Psoas muscle (tissue), 8 donors: Measurements from ENCODE around the gene MDFIC2. TPM values are rescaled to one million over a fixed set of nuclear protein-coding genes. Genes with fewer than 3 reads are reported as not detected.

ENCODE experiments used
- ATAC-seq, 4 donors: fragments of 200-7000 bp; cut with Tn5 transposase; one replicate each; pipeline ENCODE4 v1.9.1; 2020; ENCODE audit warnings: moderate library complexity in 3 of 4, mild to moderate bottlenecking in 2 of 4
- DNase-seq, 2 donors: peaks; one replicate each; pipeline ENCODE4 v3.0.0-alpha.2; 2020
- H3K27ac ChIP-seq: fragments of 200-600 bp; one replicate; pipeline ENCODE4 v1.8.0; 2022
- H3K27me3 ChIP-seq, 3 donors: fragments of 200-600 bp in 1 of 3; one replicate each; pipeline versions ENCODE4 v1.6.1 to v1.8.0; 2013 to 2022; ENCODE audit warnings: low read length in 2 of 3, mild to moderate bottlenecking in 2 of 3, moderate library complexity in 1 of 3; ENCODE audit not compliant: insufficient read depth in 3 of 3
- H3K36me3 ChIP-seq, 2 donors: fragments of 200-600 bp in 1 of 2; one replicate each; pipeline versions ENCODE4 v1.6.1 to v1.8.0; 2013 to 2022; ENCODE audit warnings: low read depth in 1 of 2, mild to moderate bottlenecking in 1 of 2, moderate library complexity in 1 of 2; ENCODE audit not compliant: insufficient read depth in 1 of 2
- H3K4me1 ChIP-seq: fragments of 200-600 bp; one replicate; pipeline ENCODE4 v1.8.0; 2022
- H3K4me3 ChIP-seq: fragments of 200-600 bp; one replicate; pipeline ENCODE4 v1.8.0; 2022; ENCODE audit warnings: mild to moderate bottlenecking
- H3K9me3 ChIP-seq: fragments of 200-600 bp; one replicate; pipeline ENCODE4 v1.8.0; 2022
- WGBS, 3 donors: extraction: QIAGEN DNeasy Blood & Tissue Kit; methylation state at CpG; one replicate each; pipeline versions ENCODE4 v1.1.6 to v1.1.7; 2013; 5-methylcytosine and 5-hydroxymethylcytosine counted together
- intact Hi-C, 2 donors: fragments of 100-400 bp; cut with DNase I; formaldehyde crosslinking; loops; one replicate each; pipeline versions ENCODE4 v1.11.0 to v1.14.2; 2022
- polyA plus RNA-seq, 3 donors: library from polyadenylated mRNA; stranded (reverse); fragments of 200-250 nt; gene quantifications; one replicate each; pipeline ENCODE4 v1.2.3, GENCODE V29; 2013
- total RNA-seq, 4 donors: library from RNA; stranded (reverse); fragmentation: NEBNext Ultra II Directional in 2 of 4; extraction: Animal tissue kit (Norgen Biotek cat#: 25700) in 2 of 4; gene quantifications; one replicate each; pipeline versions ENCODE4 v1.2.1 to v1.2.4, GENCODE V29; 2021 to 2023
- TF ChIP-seq, protein P1 (sequence below): fragments of 200-600 bp; IDR thresholded peaks from one replicate; pipeline ENCODE4 v1.8.0; 2022; ENCODE audit warnings: antibody characterized with exemption
- donor health status: healthy with polysubstance abuse.
- donor health status: DM: no; HTN: no; CAD: no; lungs with moderate emphysema.
- donor health status: Bipolar disorder and iron deficiency.
- donor health status: healthy.
- donor health status: DM: yes; HTN: yes; CAD: no.
- donor health status: DM: no; HTN: no; CAD: no.
- donor health status: DM: no; HTN: no; CAD: no.
- donor health status: DM: yes; HTN: yes; CAD: no.

MDFIC2 gene
- total and polyA plus RNA-seq, 7 donors: not detected

DNA sequence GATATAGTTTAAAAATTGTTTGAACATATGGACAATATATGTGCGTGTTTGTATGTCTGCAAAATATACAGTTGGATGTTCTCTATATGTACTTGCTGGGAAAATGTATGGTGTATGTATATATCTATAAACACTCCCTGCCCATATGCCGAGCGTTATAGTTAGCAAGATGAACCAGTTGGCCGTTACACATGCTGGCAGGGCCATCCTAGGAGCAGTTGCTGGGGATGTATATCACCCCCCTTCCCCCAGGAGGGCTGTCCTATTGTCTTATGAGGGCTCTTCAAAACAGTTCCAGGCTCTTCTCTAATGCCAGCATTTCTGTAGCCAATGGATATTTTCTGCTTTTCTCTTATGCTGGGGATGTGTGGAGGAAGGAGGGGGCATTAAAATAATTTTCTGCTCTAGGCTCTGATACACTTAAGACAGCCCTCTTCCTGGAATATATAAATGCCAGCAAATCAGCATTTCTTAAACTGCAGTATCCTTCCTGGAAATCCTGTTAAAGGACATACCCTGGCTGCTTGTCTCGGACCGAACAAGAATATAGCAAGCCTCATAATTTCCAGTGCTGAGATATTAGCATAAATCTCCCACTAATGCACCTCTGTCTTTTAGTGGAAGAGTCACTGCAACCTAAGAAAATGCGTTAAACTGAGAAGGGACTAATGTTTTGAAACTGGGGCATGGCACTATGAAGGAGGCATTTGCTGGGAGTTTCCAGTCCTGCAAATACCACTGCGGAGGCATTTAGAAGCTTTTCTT is 134.4 kb downstream of the MDFIC2 start:
- WGBS, 3 donors: 43 to 57% (median 53%) methylated on average over 8 of the region's 8 CpGs
- no peaks in the 10 kb centered on the region for H3K9me3 ChIP-seq
- H3K4me3 ChIP-seq: no peak overlapping the region
- no peak for ATAC-seq
- TF ChIP-seq, protein P1, sequence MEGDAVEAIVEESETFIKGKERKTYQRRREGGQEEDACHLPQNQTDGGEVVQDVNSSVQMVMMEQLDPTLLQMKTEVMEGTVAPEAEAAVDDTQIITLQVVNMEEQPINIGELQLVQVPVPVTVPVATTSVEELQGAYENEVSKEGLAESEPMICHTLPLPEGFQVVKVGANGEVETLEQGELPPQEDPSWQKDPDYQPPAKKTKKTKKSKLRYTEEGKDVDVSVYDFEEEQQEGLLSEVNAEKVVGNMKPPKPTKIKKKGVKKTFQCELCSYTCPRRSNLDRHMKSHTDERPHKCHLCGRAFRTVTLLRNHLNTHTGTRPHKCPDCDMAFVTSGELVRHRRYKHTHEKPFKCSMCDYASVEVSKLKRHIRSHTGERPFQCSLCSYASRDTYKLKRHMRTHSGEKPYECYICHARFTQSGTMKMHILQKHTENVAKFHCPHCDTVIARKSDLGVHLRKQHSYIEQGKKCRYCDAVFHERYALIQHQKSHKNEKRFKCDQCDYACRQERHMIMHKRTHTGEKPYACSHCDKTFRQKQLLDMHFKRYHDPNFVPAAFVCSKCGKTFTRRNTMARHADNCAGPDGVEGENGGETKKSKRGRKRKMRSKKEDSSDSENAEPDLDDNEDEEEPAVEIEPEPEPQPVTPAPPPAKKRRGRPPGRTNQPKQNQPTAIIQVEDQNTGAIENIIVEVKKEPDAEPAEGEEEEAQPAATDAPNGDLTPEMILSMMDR: no peak
- intact Hi-C loops: no loop called here
- no peak for DNase-seq
- H3K4me1 ChIP-seq: no peaks in the 10 kb centered on the region
- no peaks in the 10 kb centered on the region for H3K36me3 ChIP-seq
- H3K27ac ChIP-seq: no peak overlapping the region
- H3K27me3 ChIP-seq: no peaks in the 10 kb centered on the region

GRCh38 chr3:70176224-70176623 is 136.2 kb downstream of the MDFIC2 start:
- H3K27me3 ChIP-seq: no peaks in the 10 kb centered on the region
- 76 to 82% (median 77%) methylated on average over 4 of the region's 4 CpGs for WGBS, 3 donors
- TF ChIP-seq, protein P1: no peak

DNA sequence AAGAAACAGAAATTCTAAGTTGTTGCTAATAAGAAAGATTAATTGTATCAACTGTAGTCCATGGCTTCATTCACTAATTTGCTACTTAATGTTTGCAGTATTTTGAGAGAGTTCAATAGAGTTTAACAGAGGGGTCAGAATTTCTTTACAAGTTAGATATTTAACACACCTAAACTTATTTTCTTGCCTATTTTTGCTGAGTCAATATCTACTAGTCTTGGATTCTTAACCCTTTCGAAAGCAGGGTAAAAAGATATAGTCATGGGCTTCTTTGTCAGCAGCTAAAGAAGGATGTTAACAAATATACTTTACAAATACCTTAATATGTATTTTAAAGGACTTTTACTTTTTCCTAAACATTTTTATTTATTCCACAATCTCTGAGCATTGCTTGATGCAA is 155.6 kb downstream of the MDFIC2 start:
- no peak for DNase-seq
- H3K36me3 ChIP-seq: no peaks in the 10 kb centered on the region
- ATAC-seq: no peak
- no peaks in the 10 kb centered on the region for H3K4me1 ChIP-seq
- intact Hi-C loops: no loop called here
- TF ChIP-seq, protein P1: no peak
- H3K4me3 ChIP-seq: no peak overlapping the region
- no peaks in the 10 kb centered on the region for H3K9me3 ChIP-seq
- WGBS, 3 donors: 83 to 94% (median 90%) methylated on average over 1 of the region's 1 CpG
- H3K27ac ChIP-seq: no peak overlapping the region
- no peaks in the 10 kb centered on the region for H3K27me3 ChIP-seq

More at GRCh38 chr3:70176224-70176623, 136.2 kb downstream of the MDFIC2 start:
- no peaks in the 10 kb centered on the region for H3K36me3 ChIP-seq
- H3K4me3 ChIP-seq: no peak overlapping the region
- no peak overlapping the region for H3K27ac ChIP-seq
- no peaks in the 10 kb centered on the region for H3K4me1 ChIP-seq
- ATAC-seq (no peak), DNase-seq (no peak)
- no peaks in the 10 kb centered on the region for H3K9me3 ChIP-seq
- intact Hi-C loops: no loop called here

DNA sequence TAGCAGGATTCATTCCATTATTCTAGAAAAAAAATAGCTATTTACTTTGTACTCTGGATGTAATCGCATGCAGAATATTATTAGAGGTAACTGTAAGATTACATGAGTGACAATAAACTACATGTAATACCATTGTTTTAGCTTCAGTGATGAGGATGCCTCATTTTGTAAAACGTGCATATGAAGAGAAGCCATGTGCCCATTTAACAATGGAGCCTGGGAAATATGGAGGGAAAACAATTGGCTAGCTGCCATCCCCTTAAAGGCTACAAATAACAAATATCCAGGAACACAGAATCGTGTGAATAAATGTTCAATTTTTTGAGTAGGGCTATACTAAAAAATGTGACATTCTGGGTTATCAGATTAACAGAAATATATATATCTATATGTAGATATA is 161.8 kb downstream of the MDFIC2 start:
- DNase-seq (no peak), ATAC-seq (no peak)
- no peaks in the 10 kb centered on the region for H3K27me3 ChIP-seq
- H3K4me3 ChIP-seq: no peak overlapping the region
- H3K36me3 ChIP-seq: no peaks in the 10 kb centered on the region
- no peaks in the 10 kb centered on the region for H3K9me3 ChIP-seq
- intact Hi-C loops: no loop called here
- 71 to 74% (median 73%) methylated on average over 3 of the region's 3 CpGs for WGBS, 3 donors
- TF ChIP-seq, protein P1: no peak
- no peak overlapping the region for H3K27ac ChIP-seq
- no peaks in the 10 kb centered on the region for H3K4me1 ChIP-seq
